SH-SY5Y (cell line): ENCODE data around the gene PLEKHA5.

ENCODE experiments used
- GATA2 ChIP-seq: IDR thresholded peaks from 2 replicates; pipeline ENCODE4 v1.6.1; 2011; ENCODE audit warnings: mild to moderate bottlenecking, low read depth, low read length
- GATA3 ChIP-seq: IDR thresholded peaks from 2 replicates; pipeline ENCODE4 v1.6.1; 2011; ENCODE audit warnings: low read depth, mild to moderate bottlenecking, low read length, moderate library complexity

The PLEKHA5 gene

GRCh38 chr12:19410629-19411185, 281.2 kb downstream of the PLEKHA5 start:
- no peak for TF ChIP-seq GATA3
- no peak for TF ChIP-seq GATA2

GRCh38 chr12:19411234-19412204, 282.0 kb downstream of the PLEKHA5 start:
- TF ChIP-seq GATA3, result no peak
- TF ChIP-seq GATA2, result no peak

- TF ChIP-seq GATA3 (no peak), GATA2 (no peak)
These were observed 283.3 kb downstream of the PLEKHA5 start for GRCh38 chr12:19412844-19413243.

GRCh38 chr12:19415563-19415962, 286.0 kb downstream of the PLEKHA5 start:
- TF ChIP-seq GATA2 (no peak), GATA3 (no peak)

GRCh38 chr12:19419086-19419485, 289.6 kb downstream of the PLEKHA5 start:
- TF ChIP-seq GATA2, result no peak
- no peak for TF ChIP-seq GATA3

- TF ChIP-seq GATA2 (no peak), GATA3 (no peak)
These were observed 292.2 kb downstream of the PLEKHA5 start for GRCh38 chr12:19421503-19422282.

- no peak for TF ChIP-seq GATA3
- no peak for TF ChIP-seq GATA2
These were observed 293.8 kb downstream of the PLEKHA5 start for GRCh38 chr12:19423166-19423930.
